Measurements from ENCODE around the gene GNE. TPM values are rescaled to one million over a fixed set of nuclear protein-coding genes. Genes with fewer than 3 reads are reported as not detected.
"Not testable (repeated sequence)": the region's sequence is repeated elsewhere in the genome, so short reads cannot be mapped to it uniquely, and the experiment has no call there.

The GNE gene
- polyA plus RNA-seq, 1 donor, result 11.4 TPM

- not testable (repeated sequence) for H3K4me3 ChIP-seq (ENCODE audit: low read length); DNase-seq; H3K27me3 ChIP-seq (ENCODE audit: control insufficient read depth, insufficient read depth, low read length); H3K4me1 ChIP-seq (ENCODE audit: control insufficient read depth, insufficient read depth, low read length); H3K27ac ChIP-seq (ENCODE audit: low read length); H3K9me3 ChIP-seq (ENCODE audit: control insufficient read depth, low read depth, low read length); H3K36me3 ChIP-seq (ENCODE audit: control insufficient read depth, insufficient read depth, low read length)
- 86% methylated on average over 1 of the region's 7 CpGs for WGBS (ENCODE audit: insufficient coverage, low lambda C conversion rate)
Measured at GRCh38 chr9:36273354-36273753, 15.1 kb upstream of the GNE start.

DNA sequence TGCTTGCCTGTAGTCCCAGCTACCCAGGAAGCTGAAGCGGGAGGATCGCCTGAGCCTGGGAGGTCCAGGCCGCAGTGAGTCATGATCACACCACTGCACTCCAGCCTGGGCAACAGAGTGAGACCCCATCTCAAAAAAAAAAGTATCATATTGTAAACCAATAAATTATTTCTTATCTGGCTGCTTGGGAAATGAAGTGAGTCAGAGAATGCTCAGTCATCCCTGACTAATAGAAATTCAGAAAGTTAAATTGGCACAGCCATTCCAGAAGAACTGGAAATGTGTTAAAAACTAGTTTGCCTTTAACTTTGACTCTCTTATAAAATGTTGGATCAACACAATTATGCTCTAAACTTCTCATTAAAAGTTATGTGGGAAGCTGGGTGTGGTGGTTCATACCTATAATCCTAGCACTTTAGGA lies 9.8 kb upstream of the GNE start:
- WGBS (ENCODE audit: insufficient coverage, low lambda C conversion rate), result no CpG with 5 or more reads among the region's 3 CpGs
- Histone ChIP-seq H3K27me3 (ENCODE audit: control insufficient read depth, insufficient read depth, low read length) (no peaks in the 10 kb centered on the region), H3K36me3 (ENCODE audit: control insufficient read depth, insufficient read depth, low read length) (no peaks in the 10 kb centered on the region), H3K4me3 (ENCODE audit: low read length) (no peak overlapping the region), H3K9me3 (ENCODE audit: control insufficient read depth, low read depth, low read length) (no peaks in the 10 kb centered on the region), H3K4me1 (ENCODE audit: control insufficient read depth, insufficient read depth, low read length) (no peaks in the 10 kb centered on the region), H3K27ac (ENCODE audit: low read length) (no peak overlapping the region)
- no peak for DNase-seq

DNA sequence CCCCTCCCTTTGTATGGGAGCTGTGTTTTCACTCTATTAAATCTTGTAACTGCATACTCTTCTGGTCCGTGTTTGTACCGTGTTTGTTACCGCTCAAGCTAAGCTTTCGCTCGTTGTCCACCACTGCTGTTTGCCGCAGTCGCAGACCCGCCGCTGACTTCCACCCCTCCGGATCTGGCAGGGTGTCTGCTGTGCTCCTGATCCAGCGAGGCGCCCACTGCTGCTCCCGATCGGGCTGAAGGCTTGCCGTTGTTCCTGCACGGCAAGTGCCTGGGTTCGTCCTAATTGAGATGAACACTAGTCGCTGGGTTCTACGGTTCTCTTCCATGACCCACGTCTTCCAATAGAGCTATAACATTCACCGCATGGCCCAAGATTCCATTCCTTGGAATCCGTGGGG lies 6.6 kb upstream of the GNE start:
- DNase-seq, result no peak
- 100% methylated on average over 1 of the region's 22 CpGs for WGBS (ENCODE audit: insufficient coverage, low lambda C conversion rate)
- Histone ChIP-seq H3K4me1 (ENCODE audit: control insufficient read depth, insufficient read depth, low read length) (no peaks in the 10 kb centered on the region), H3K4me3 (ENCODE audit: low read length) (no peak overlapping the region), H3K36me3 (ENCODE audit: control insufficient read depth, insufficient read depth, low read length) (no peaks in the 10 kb centered on the region), H3K27ac (ENCODE audit: low read length) (no peak overlapping the region), H3K9me3 (ENCODE audit: control insufficient read depth, low read depth, low read length) (no peaks in the 10 kb centered on the region), H3K27me3 (ENCODE audit: control insufficient read depth, insufficient read depth, low read length) (no peaks in the 10 kb centered on the region)

GRCh38 chr9:36263683-36264082 lies 5.4 kb upstream of the GNE start:
- H3K9me3 ChIP-seq (ENCODE audit: control insufficient read depth, low read depth, low read length), result no peaks in the 10 kb centered on the region
- no peaks in the 10 kb centered on the region for H3K36me3 ChIP-seq (ENCODE audit: control insufficient read depth, insufficient read depth, low read length)
- H3K4me3 ChIP-seq (ENCODE audit: low read length), result no peak overlapping the region
- no peak for DNase-seq
- WGBS (ENCODE audit: insufficient coverage, low lambda C conversion rate), result no CpG with 5 or more reads among the region's 2 CpGs
- H3K4me1 ChIP-seq (ENCODE audit: control insufficient read depth, insufficient read depth, low read length), result no peaks in the 10 kb centered on the region
- no peaks in the 10 kb centered on the region for H3K27me3 ChIP-seq (ENCODE audit: control insufficient read depth, insufficient read depth, low read length)
- H3K27ac ChIP-seq (ENCODE audit: low read length), result no peak overlapping the region

GRCh38 chr9:36258996-36259533 lies 817 bp upstream of the GNE start:
- no peaks in the 10 kb centered on the region for H3K9me3 ChIP-seq (ENCODE audit: control insufficient read depth, low read depth, low read length)
- no peaks in the 10 kb centered on the region for H3K27me3 ChIP-seq (ENCODE audit: control insufficient read depth, insufficient read depth, low read length)
- 100% methylated on average over 1 of the region's 7 CpGs for WGBS (ENCODE audit: insufficient coverage, low lambda C conversion rate)
- peak overlapping the region; percentile 70 for H3K4me3 ChIP-seq (ENCODE audit: low read length)
- DNase-seq, result no peak
- H3K36me3 ChIP-seq (ENCODE audit: control insufficient read depth, insufficient read depth, low read length), result no peaks in the 10 kb centered on the region
- H3K27ac ChIP-seq (ENCODE audit: low read length), result peak overlapping the region; percentile 76
- peaks cover 3% of the 10 kb centered on the region for H3K4me1 ChIP-seq (ENCODE audit: control insufficient read depth, insufficient read depth, low read length)

DNA sequence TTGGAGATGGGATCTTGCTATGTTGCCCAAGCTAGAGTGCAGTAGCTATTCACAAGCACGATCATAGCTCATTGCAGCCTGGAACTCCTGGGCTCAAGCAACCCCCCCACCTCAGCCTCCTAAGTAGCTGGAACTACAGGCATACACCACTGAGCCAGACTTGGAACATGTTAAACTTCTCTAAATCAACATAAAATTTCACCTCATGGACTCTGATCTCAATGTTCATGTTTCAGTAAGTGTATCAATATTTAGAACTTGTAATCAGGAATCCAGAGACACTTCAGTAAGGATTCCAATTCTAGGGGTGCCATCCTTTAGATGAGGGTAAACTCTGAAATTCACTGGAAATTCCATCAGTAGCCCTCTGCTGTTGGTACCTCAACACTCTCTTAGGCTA lies 6.8 kb downstream of the GNE start:
- Histone ChIP-seq H3K9me3 (ENCODE audit: control insufficient read depth, low read depth, low read length) (no peaks in the 10 kb centered on the region), H3K4me3 (ENCODE audit: low read length) (no peak overlapping the region), H3K36me3 (ENCODE audit: control insufficient read depth, insufficient read depth, low read length) (no peaks in the 10 kb centered on the region), H3K27me3 (ENCODE audit: control insufficient read depth, insufficient read depth, low read length) (no peaks in the 10 kb centered on the region), H3K27ac (ENCODE audit: low read length) (no peak overlapping the region), H3K4me1 (ENCODE audit: control insufficient read depth, insufficient read depth, low read length) (no peaks in the 10 kb centered on the region)
- no CpG with 5 or more reads among the region's 1 CpG for WGBS (ENCODE audit: insufficient coverage, low lambda C conversion rate)
- DNase-seq, result no peak

GRCh38 chr9:36250079-36250478 lies 8.2 kb downstream of the GNE start:
- Histone ChIP-seq H3K4me3 (ENCODE audit: low read length) (no peak overlapping the region), H3K27me3 (ENCODE audit: control insufficient read depth, insufficient read depth, low read length) (no peaks in the 10 kb centered on the region), H3K4me1 (ENCODE audit: control insufficient read depth, insufficient read depth, low read length) (no peaks in the 10 kb centered on the region), H3K27ac (ENCODE audit: low read length) (no peak overlapping the region), H3K36me3 (ENCODE audit: control insufficient read depth, insufficient read depth, low read length) (peaks cover 7% of the 10 kb centered on the region), H3K9me3 (ENCODE audit: control insufficient read depth, low read depth, low read length) (no peaks in the 10 kb centered on the region)
- WGBS (ENCODE audit: insufficient coverage, low lambda C conversion rate), result 100% methylated on average over 1 of the region's 1 CpG
- no peak for DNase-seq

DNA sequence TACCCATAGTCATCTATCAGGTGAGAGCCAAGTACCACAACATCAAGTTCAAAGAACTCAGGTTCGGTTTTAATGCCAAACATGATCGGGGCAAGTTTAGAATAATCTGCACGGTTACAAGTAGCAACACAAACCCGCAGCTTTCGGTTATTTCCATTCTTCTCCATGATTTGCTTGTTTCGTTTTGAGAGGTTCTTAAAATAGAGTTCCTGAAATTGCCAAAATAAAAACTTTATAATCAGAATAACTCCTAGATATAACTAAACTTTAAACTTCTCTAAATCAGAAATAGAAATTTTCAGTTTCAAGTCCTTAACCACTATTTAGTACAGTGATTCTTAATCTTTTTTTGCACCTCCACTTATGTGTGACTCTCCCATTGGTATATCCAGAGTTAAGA lies 9.1 kb downstream of the GNE start:
- 97% methylated on average over 4 of the region's 6 CpGs for WGBS (ENCODE audit: insufficient coverage, low lambda C conversion rate)
- no peaks in the 10 kb centered on the region for H3K4me1 ChIP-seq (ENCODE audit: control insufficient read depth, insufficient read depth, low read length)
- H3K27me3 ChIP-seq (ENCODE audit: control insufficient read depth, insufficient read depth, low read length), result no peaks in the 10 kb centered on the region
- H3K9me3 ChIP-seq (ENCODE audit: control insufficient read depth, low read depth, low read length), result no peaks in the 10 kb centered on the region
- no peak overlapping the region for H3K27ac ChIP-seq (ENCODE audit: low read length)
- no peak overlapping the region for H3K4me3 ChIP-seq (ENCODE audit: low read length)
- no peak for DNase-seq
- H3K36me3 ChIP-seq (ENCODE audit: control insufficient read depth, insufficient read depth, low read length), result peaks cover 7% of the 10 kb centered on the region

- DNase-seq, result peak; percentile 42 to 44
- not testable (repeated sequence) for H3K27me3 ChIP-seq (ENCODE audit: control insufficient read depth, insufficient read depth, low read length); H3K27ac ChIP-seq (ENCODE audit: low read length); H3K9me3 ChIP-seq (ENCODE audit: control insufficient read depth, low read depth, low read length); H3K4me3 ChIP-seq (ENCODE audit: low read length); H3K4me1 ChIP-seq (ENCODE audit: control insufficient read depth, insufficient read depth, low read length)
- 8% methylated on average over 2 of the region's 8 CpGs for WGBS (ENCODE audit: insufficient coverage, low lambda C conversion rate)
- H3K36me3 ChIP-seq (ENCODE audit: control insufficient read depth, insufficient read depth, low read length), result peaks cover 10% of the 10 kb centered on the region
Measured at GRCh38 chr9:36248061-36248460, 10.2 kb downstream of the GNE start.

DNA sequence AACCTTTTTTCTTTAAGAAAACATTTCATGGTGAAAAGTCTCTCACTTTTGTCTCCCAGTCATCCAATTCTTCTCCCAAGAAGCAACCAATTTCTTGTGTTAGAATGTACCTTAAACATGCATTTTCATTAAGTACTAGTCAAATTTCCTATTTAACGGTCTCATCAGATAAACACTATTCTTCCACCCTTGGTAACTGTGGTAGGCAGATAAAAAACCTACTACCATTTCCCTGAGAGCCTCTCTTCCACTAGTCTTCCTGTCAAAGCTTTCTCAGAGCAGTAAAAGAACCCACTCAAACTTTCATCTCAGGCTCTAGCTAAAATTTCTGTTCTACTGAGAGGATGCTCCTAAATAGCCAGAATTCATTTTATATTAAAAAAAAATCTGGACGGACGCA lies 10.9 kb downstream of the GNE start:
- Histone ChIP-seq H3K36me3 (ENCODE audit: control insufficient read depth, insufficient read depth, low read length) (peaks cover 13% of the 10 kb centered on the region), H3K9me3 (ENCODE audit: control insufficient read depth, low read depth, low read length) (no peaks in the 10 kb centered on the region), H3K4me1 (ENCODE audit: control insufficient read depth, insufficient read depth, low read length) (no peaks in the 10 kb centered on the region), H3K4me3 (ENCODE audit: low read length) (no peak overlapping the region), H3K27ac (ENCODE audit: low read length) (no peak overlapping the region), H3K27me3 (ENCODE audit: control insufficient read depth, insufficient read depth, low read length) (no peaks in the 10 kb centered on the region)
- WGBS (ENCODE audit: insufficient coverage, low lambda C conversion rate), result no CpG with 5 or more reads among the region's 3 CpGs
- no peak for DNase-seq

- Histone ChIP-seq H3K4me1 (ENCODE audit: control insufficient read depth, insufficient read depth, low read length) (no peaks in the 10 kb centered on the region), H3K27me3 (ENCODE audit: control insufficient read depth, insufficient read depth, low read length) (no peaks in the 10 kb centered on the region), H3K9me3 (ENCODE audit: control insufficient read depth, low read depth, low read length) (no peaks in the 10 kb centered on the region), H3K4me3 (ENCODE audit: low read length) (no peak overlapping the region), H3K36me3 (ENCODE audit: control insufficient read depth, insufficient read depth, low read length) (peaks cover 13% of the 10 kb centered on the region), H3K27ac (ENCODE audit: low read length) (no peak overlapping the region)
- no CpG with 5 or more reads among the region's 6 CpGs for WGBS (ENCODE audit: insufficient coverage, low lambda C conversion rate)
- no peak for DNase-seq
Measured at GRCh38 chr9:36245906-36246305, 12.3 kb downstream of the GNE start.
